GM21526 (cell line): ENCODE data around the gene FNDC10.
"Not testable (repeated sequence)": the region's sequence is repeated elsewhere in the genome, so short reads cannot be mapped to it uniquely, and the experiment has no call there.

ENCODE experiments used
- ATAC-seq: cut with Tn5 transposase; IDR thresholded peaks from one replicate; pipeline ENCODE4 v1.9.1; 2021; ENCODE audit warnings: moderate library complexity; ENCODE audit not compliant: unreplicated experiment, low FRiP score

The FNDC10 gene

GRCh38 chr1:1599935-1600860 lies at the start of gene FNDC10:
Gene FNDC10 (minus strand): TSS chr1:1600135. CDS start chr1:1600015, 120 bp downstream.
- no peak for ATAC-seq

GRCh38 chr1:1648265-1648664 lies 48.3 kb upstream of the FNDC10 start:
- ATAC-seq: not testable (repeated sequence)

GRCh38 chr1:1647567-1648241 lies 47.8 kb upstream of the FNDC10 start:
- not testable (repeated sequence) for ATAC-seq

DNA sequence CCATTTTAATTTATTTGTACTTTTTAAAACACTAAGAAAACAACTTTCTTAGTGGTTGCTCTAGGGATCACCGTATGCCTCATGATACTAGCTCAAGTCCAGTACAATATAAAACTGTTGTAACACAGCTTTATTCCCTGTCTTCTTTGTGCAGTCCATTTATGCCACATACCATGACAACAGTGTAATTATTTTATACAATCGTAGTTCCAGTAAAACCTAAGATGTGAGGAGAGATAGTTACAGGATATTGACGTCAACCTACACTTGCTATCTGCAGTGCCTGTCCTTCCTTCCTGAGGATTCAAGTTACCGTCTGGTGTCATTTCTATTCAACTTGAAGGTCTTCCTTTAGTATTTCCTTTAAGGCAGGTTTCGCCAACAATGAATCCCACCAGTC lies 46.4 kb upstream of the FNDC10 start:
- not testable (repeated sequence) for ATAC-seq

- ATAC-seq: not testable (repeated sequence)
These were observed 41.0 kb upstream of the FNDC10 start for GRCh38 chr1:1640711-1641461.

GRCh38 chr1:1640081-1640480 lies 40.1 kb upstream of the FNDC10 start:
- not testable (repeated sequence) for ATAC-seq

DNA sequence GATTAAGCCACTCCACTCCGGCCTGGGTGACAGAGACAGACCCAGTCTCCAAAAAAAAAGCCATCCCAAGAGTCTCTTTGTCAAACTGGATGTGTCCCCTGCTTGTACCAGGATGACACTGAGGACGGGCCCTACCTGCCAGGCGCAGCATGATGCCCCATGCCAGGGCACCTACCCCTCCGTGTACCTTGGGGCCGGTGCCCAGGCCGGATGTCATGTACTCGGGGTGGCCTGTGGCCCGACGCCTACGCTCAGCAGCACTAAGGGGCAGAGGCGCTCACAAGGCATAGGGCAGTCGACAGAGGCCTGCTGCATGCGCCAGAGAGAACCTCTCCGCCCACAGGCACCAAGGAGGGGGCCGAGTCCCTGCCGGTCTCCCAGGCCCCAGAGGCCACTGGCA lies 39.4 kb upstream of the FNDC10 start:
- ATAC-seq: not testable (repeated sequence)

DNA sequence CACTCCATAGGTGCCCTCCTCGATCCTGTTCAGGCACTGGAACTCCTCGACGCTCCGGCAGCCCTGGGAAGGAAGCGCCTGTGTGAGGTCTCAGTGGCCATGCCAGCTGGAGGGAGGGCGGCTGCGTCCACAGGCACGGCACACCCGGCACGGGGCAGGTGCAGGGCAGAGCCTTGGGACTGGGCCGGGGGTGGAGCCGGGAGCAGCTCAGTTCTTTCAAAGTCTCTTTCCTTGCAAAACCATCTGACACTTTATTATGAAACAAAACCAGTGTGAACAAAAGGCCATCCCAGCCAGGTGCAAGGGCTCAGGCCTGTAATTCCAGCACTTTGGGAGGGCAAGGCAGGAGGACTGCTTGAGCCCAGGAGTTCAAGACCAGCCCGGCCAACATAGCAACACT lies 38.6 kb upstream of the FNDC10 start:
- not testable (repeated sequence) for ATAC-seq

- not testable (repeated sequence) for ATAC-seq
These were observed 37.5 kb upstream of the FNDC10 start for GRCh38 chr1:1637479-1637875.

GRCh38 chr1:1636621-1637478 lies 36.9 kb upstream of the FNDC10 start:
- ATAC-seq: not testable (repeated sequence)

DNA sequence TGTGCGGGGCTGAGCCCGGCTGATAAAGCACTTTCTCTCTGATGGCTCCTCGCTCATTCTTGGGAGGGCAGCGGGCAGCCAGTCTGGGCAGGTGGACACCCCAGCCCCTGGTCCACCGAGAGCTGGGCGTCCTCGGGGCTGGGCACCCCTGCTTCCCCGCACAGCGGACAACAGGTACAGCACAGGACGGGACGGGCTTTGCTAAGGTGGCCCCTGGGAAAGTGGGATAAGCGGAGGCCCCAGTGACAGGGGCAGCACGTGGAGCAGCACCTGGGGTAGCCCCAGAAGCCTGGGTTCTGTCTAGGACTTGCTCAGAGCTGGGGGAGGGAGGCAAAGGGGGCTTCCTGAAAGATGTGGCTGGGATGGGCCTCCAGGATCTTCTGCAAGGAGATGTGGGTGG lies 34.7 kb upstream of the FNDC10 start:
- ATAC-seq: not testable (repeated sequence)

DNA sequence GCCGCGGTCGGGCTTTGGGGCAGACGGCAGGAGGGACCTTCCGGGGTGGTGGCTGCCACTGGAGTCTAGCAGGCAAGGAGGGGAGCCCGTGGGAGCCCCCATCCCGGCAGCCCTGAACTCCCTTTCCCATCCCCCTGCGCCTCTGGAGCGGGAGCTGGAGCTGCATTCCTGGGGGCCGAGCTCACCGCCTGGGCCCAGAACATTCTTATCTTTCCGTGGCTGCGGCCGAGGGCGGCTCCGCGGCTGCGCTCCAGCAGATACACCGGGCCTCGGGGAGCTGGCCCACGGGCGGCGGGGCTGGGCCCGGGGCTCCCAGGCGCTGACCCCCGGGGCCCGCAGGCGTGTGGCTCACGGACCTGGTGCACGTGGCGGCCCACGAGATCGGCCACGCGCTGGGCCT lies 33.5 kb upstream of the FNDC10 start:
- not testable (repeated sequence) for ATAC-seq

DNA sequence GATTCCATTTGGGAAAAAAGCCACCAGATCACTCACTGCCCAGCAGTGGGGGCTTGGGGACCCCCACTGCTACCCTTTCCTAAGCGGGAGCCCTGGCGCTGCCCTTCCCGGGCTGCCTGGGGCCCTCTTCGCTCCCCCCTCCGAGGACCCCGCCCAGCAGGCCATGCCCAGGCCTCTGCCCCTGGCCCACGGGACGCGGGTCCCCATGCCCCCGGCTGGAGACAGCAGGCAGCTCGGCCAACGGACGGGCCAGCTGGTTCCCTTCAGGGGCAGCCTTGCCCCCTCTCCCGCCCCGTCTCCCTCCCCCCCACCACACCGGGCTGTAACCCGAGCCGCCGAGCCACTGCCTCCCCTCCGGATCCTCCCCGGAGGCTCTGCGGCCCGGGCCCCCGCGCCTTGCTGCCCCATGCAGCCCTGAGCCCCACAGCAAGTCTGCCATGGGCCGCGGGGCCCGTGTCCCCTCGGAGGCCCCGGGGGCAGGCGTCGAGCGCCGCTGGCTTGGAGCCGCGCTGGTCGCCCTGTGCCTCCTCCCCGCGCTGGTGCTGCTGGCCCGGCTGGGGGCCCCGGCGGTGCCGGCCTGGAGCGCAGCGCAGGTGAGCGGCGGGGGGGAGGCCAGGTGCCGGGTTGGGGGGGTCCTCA lies 32.0 kb upstream of the FNDC10 start, which contains the start of gene MMP23B:
TSS of gene MMP23B (plus strand) at position 392 of the 639 bp plus-strand sequence. CDS start at position 438, 46 bp downstream.
- ATAC-seq: no peak

GRCh38 chr1:1630965-1631781 lies 31.2 kb upstream of the FNDC10 start:
- no peak for ATAC-seq

- no peak for ATAC-seq
These were observed 30.4 kb upstream of the FNDC10 start for GRCh38 chr1:1630191-1630964.

DNA sequence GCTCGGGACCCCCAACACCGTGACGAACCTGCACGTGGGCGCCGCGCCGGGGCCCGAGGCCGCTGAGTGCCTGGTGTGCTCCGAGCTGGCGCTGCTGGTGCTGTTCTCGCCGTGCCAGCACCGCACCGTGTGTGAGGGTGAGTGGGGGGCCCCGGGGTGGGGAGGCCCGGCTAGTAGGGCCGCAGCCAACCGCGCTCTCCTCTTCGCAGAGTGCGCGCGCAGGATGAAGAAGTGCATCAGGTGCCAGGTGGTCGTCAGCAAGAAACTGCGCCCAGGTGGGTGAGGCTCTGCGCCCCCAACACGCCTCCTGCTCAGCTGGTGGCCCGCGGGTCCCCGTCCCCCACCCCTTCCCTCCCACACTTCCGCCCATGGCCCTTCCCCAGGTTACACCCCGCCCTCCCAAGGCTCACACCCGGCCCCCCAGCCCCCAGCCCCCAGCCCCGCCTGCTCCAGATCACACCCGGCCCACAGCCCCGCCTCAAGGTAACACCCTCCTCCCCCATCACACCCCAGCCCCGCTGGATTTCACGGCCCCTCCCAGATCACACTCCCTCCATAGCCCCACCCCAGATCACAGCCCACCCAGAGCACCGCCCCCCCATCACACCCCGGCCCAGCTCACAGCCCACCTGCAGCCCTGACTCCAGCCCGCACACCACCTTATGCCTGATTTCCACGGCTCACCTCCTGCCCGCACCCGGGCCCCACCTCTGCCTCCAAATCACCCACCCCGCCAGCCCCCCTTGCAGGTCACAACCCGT lies 29.7 kb upstream of the FNDC10 start:
- ATAC-seq: no peak
